Skin epidermis (tissue), 12 donors: Measurements from ENCODE around the gene ARG2.
A peak's percentile ranks its signal among the peaks of the same experiment; 100 is the strongest.
"Not testable (repeated sequence)": the region's sequence is repeated elsewhere in the genome, so short reads cannot be mapped to it uniquely, and the experiment has no call there.

Experiments used
- H3K27ac ChIP-seq, 21 experiments: fragments of 200-600 bp; sonication (generic) in 11 of 21; one replicate each; pipeline ENCODE4 v1.5.0; 2020; ENCODE audit warnings: mild to moderate bottlenecking in 3 of 21, inconsistent platforms in 2 of 21, moderate library complexity in 2 of 21
- H3K4me3 ChIP-seq, 7 experiments: fragments of 200-600 bp; sonication (generic) in 2 of 7; one replicate each; pipeline ENCODE4 v1.5.0; 2020; ENCODE audit warnings: inconsistent platforms in 2 of 7, mild to moderate bottlenecking in 2 of 7, moderate library complexity in 1 of 7

Gene ARG2

DNA sequence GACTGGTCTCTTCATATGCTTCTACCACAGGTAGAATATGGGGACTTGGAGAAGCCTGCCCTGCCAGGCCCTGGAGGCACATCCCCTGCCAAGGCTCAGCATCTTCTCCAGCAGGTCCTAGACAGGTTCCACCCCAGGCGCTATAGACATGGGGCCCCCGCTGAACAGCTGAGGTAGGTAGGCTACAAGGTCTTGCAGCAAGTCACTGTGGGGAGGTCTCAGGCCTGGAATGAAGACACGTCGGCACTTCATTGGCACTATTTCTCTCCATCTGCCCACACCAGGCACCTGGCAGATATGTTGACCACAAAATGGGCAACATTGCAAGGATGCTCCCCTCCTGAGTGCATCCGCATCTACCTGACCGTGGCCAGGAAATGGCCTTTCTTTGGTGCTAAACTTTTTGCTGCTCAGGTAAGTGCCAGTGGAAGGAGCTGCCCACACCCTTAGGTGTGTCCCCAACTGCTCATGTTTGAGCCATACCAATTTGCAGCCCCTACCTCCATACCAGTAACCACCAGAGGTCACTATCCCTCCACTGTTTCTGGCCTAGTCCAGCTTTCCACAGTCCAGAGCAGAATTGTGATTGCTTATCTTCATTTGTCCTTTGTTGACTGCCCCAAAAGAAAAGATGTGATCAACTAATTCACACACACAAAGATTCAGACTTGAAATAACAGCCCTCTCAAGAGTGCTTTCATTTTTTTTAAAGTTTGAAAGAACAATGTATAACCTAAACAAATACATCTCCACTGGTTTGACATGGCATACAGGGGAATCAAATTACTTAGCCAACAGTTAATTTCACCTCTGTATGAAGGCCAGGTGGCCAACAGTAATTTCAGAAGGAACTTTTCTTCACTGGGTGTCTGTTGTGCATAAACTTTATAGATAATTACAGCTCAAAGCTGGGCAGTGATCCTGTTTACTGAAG, 35.7 kb upstream of the ARG2 start:
- H3K4me3 ChIP-seq: no peak overlapping the region
- no peak overlapping the region for H3K27ac ChIP-seq

GRCh38 chr14:67584978-67585377, 34.7 kb upstream of the ARG2 start:
- no peak overlapping the region for H3K4me3 ChIP-seq
- H3K27ac ChIP-seq: no peak overlapping the region

DNA sequence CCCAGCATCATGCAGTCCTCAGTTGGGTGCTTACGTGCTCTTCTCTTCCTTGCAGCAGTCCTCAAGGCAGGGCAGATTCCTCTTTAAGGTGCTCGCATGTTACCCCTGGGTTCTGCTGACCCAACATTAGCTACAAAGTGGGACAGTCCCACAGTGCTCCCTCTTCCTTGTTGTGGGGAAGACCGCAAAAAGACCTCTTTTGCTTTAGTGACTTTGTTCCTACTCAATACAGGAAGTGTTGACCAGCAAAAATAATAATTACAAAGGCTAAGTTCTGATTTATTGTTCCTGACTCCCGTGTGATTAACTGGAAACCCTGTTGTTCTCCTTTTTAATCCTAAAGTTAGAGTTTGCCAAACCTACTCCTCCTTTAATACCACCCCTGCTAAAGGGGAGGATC, 33.4 kb upstream of the ARG2 start:
- H3K27ac ChIP-seq: no peak overlapping the region
- H3K4me3 ChIP-seq: no peak overlapping the region

DNA sequence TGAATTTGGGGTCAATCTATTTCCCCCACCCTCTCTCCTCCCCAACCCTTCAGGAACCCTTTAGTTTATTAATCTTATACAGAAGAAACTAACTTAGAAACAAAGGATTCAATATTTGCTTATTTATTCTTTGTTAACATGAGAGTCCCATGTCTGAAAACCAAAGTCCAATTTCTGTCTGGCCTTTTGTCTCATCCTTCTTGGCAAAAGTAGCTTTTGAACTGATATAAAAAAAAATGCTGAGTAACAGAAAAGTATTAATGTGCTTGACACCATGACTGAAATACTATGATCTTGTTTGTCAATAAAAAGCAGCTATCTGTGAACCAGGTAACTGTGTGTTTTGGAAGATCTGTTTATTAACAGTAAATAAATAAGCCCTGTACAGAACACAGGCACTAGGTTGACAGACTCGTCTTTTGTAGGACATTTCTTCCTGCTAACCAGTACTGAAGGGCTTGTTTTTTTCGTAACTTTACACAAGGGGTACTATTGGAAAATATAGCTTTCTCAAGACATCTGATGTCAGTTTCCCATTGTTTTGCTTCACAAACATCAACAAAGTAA, 30.4 kb upstream of the ARG2 start:
- no peak overlapping the region for H3K27ac ChIP-seq
- H3K4me3 ChIP-seq: no peak overlapping the region

- not testable (repeated sequence) for H3K27ac ChIP-seq, H3K4me3 ChIP-seq
These were observed 26.1 kb upstream of the ARG2 start for GRCh38 chr14:67593650-67594049.

- Histone ChIP-seq H3K4me3 (no peak overlapping the region), H3K27ac (no peak overlapping the region)
These were observed 24.3 kb upstream of the ARG2 start for GRCh38 chr14:67595392-67595791.

GRCh38 chr14:67599698-67600561, 19.8 kb upstream of the ARG2 start, which contains the start of gene PIGH:
TSS of gene PIGH (minus strand) at chr14:67600268. CDS start at chr14:67600203, 65 bp downstream.
- H3K27ac ChIP-seq: peak within 1 kb of the TSS; percentile 47 to 92 (median 81)

GRCh38 chr14:67600562-67600974, 19.2 kb upstream of the ARG2 start:
- H3K27ac ChIP-seq: peak overlapping the region in 19 of 21 experiments; percentile 54 to 92 (median 82)
- H3K4me3 ChIP-seq: peak overlapping the region; percentile 76 to 97 (median 87)

More at GRCh38 chr14:67599698-67600561, 19.8 kb upstream of the ARG2 start, which contains the start of gene PIGH:
- peak within 1 kb of the TSS; percentile 76 to 97 (median 87) for H3K4me3 ChIP-seq

- H3K4me3 ChIP-seq: no peak overlapping the region
These were observed 17.6 kb upstream of the ARG2 start for GRCh38 chr14:67602076-67602475.

DNA sequence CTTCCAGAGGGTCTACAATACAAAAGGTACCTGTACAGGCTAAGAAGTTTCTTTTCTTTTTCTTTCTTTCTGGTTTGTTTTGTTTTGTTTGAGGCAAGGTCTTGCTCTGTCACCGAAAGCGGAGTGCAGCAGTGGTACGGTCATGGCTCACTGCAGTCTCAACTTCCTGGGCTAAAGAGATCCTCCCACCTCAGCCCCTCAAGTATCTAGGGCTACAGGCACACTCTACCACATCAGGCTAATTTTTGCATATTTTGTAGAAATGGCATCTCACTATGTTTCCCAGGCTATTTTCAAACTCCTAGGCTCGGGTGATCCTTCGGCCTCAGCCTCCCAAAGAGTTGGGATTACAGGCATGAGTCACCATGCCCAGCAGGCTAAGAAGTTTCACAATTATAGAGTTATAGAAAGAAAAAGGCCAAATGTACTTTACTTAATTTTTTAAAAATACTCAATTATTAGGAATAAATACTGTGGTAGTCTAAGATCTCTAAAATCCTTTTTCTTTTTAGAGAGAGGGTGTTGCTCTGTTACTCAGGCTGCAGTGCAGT, 16.6 kb upstream of the ARG2 start:
- Histone ChIP-seq H3K4me3 (no peak overlapping the region), H3K27ac (no peak overlapping the region)

More at GRCh38 chr14:67602076-67602475, 17.6 kb upstream of the ARG2 start:
- no peak overlapping the region for H3K27ac ChIP-seq

DNA sequence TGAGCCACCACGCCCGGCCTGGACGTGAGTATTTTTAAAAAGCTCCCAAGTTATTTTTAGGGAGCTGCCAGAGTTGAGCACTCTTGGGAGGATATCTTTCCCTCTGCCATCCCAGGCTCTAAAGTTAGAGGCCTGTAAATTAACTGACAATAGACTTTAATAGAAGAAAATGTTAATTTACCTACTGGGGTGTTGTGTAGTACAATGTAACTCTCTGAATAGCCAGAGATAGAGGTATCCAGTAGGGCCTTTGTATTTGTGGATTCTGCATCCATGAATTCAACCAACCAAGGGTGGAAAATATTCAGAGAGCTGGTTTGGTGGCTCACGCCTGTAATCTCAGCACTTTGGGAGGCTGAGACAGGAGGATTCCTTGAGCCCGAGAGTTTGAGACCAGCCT, 12.1 kb upstream of the ARG2 start:
- Histone ChIP-seq H3K4me3 (no peak overlapping the region), H3K27ac (no peak overlapping the region)

- Histone ChIP-seq H3K4me3 (no peak overlapping the region), H3K27ac (no peak overlapping the region)
These were observed 9.9 kb upstream of the ARG2 start for GRCh38 chr14:67609642-67610310.

GRCh38 chr14:67610491-67610890, 9.2 kb upstream of the ARG2 start:
- H3K4me3 ChIP-seq: no peak overlapping the region
- H3K27ac ChIP-seq: no peak overlapping the region

DNA sequence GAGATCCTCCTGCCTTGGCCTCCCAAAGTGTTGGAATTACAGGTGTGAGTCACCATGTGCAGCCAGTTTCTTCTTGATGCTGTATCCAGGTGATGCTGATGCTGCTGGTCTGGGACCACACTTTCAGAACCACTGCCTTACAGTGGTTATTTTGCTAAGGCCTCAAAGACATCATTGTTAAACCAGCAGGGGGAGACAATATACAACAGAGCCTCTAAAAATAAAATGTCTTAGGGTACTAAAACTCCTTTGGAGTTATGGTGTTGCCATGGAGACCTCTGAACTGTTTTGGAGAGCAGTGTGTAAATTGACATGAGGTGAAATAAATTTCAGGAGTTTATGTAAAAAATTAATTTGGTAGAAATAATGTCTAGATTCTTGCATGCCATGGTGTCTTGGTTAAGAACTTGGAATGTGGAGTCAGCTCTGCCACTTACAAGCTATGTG, 1.1 kb upstream of the ARG2 start:
- Histone ChIP-seq H3K27ac (no peak overlapping the region), H3K4me3 (no peak overlapping the region)

- peak overlapping the region in 5 of 21 experiments; percentile 17 to 68 (median 28) for H3K27ac ChIP-seq
These were observed 581 bp downstream of the ARG2 start for GRCh38 chr14:67620217-67620785.

DNA sequence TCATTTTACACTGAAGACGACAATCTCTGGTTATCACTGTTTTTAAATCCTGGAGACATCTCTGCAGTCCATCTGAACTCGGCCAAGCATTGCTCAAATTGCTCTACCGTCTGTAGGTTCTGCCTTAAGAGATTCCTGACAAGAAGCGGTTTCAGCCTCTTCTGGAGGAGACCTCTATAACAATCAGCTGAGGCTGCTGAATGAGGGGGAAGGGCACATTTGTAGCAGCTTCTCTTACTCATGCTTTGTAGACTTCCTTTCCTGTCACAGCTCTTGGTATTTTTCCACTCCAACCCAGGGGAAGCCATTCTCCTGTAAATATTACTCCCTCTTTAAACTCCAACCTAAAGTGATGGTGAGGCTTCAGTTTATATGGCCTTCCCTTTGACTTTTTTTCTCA, 3.0 kb downstream of the ARG2 start:
- H3K27ac ChIP-seq: peak overlapping the region in 10 of 21 experiments; percentile 1 to 65 (median 25)
- H3K4me3 ChIP-seq: no peak overlapping the region

More at GRCh38 chr14:67620217-67620785, 581 bp downstream of the ARG2 start:
- peak overlapping the region; percentile 37 to 63 (median 53) for H3K4me3 ChIP-seq

DNA sequence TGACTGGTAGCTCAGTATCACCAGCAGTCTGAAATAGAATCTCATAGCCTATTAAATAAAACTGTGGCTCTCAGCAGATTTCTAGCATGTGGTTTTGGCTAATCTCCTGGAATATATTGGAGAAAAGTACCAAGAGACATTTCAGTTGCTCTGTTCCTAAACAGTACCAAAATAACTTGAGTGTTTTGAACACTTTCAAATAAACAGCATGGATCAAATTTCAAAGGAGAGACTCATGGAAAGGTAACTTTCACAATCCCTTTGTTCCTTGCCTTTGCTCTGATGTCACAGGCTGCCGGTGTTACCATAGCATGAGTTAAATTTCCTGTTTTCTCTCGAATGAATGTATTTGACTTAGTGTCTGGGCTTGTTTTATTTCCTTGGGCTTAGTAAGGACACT, 3.4 kb downstream of the ARG2 start:
- H3K4me3 ChIP-seq: no peak overlapping the region
- H3K27ac ChIP-seq: peak overlapping the region in 9 of 21 experiments; percentile 1 to 65 (median 26)

- not testable (repeated sequence) for H3K27ac ChIP-seq, H3K4me3 ChIP-seq
These were observed 6.4 kb downstream of the ARG2 start for GRCh38 chr14:67626131-67626530.

GRCh38 chr14:67627519-67627918, 7.8 kb downstream of the ARG2 start:
- Histone ChIP-seq H3K27ac (no peak overlapping the region), H3K4me3 (no peak overlapping the region)
